ENCODE measurements around the gene KLHL36. TPM values are rescaled to one million over a fixed set of nuclear protein-coding genes. Genes with fewer than 3 reads are reported as not detected.
"Not testable (repeated sequence)": the region's sequence is repeated elsewhere in the genome, so short reads cannot be mapped to it uniquely, and the experiment has no call there.

The KLHL36 gene
- total RNA-seq, 4 donors from 2014 or later = 52.3 to 119 (median 80.4) TPM

DNA sequence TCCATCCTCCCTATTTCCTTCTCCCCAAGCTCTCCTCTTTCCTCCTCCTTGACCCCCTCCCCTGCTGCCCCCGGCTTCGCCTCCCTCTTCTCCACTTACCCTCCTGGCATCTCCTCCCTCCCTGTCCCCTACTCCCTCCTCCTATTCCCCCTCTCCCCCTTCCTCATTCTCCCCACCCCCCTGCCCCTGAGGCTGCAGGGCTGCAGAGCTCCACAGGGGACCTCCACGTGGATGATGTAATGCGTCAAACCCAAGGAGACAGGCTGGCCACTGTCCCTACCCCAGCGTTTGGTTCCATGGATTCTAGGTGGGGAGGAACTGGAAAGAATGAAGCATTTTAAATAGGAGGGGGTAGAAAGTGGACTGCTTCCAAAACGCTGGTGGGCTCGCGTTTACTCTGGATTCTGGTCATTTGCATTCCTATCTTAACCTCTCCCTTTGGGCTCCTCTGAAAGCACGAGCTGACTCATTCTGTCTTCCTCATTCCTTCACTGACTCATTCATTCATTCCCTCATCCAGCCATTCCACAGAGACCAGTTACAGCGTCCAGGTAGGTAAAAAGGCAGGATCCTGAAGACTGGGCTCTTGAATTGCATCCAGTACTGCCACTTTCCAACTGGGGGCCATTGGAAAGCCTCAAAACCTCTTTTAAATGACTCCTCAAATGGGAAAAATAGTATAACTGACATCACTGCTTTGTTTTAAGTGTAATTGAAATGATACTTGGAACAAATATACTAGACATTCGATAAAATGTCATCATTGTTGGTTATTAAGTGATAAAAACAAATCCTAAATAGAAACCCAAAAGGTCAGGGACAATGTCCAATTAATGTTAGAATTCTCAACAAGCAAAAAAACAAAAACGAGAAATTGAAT is 29.5 kb upstream of the KLHL36 start:
- intact Hi-C loops (cut with DNase I) = loop anchor here (5.0 kb wide), 1 partner anchor 87 kb away; no protein-coding TSS in a partner anchor
- no peaks in the 10 kb centered on the region for H3K36me3 ChIP-seq
- peak overlapping the region; percentile 49 to 73 (median 58) for H3K27ac ChIP-seq (replicated peaks in 1 of 4)
- H3K4me3 ChIP-seq = peak overlapping the region; percentile 67 to 81 (median 74)
- DNase-seq (ENCODE audit: extremely low spot score) = no peak
- peaks cover 20 to 54% (median 48%) of the 10 kb centered on the region in 4 donors for H3K4me1 ChIP-seq
- H3K9me3 ChIP-seq = no peaks in the 10 kb centered on the region
- 21% methylated on average over 12 of the region's 12 CpGs for WGBS
- TF ChIP-seq EP300 (IDR thresholded peaks at IDR 0.05) (no peak), POLR2AphosphoS5 (IDR thresholded peaks at IDR 0.05) (peak in 1 of 2 donors; percentile 51), CTCF (IDR thresholded peaks at IDR 0.05) (no peak)
- peaks cover 0 to 9% (median 0%) of the 10 kb centered on the region in 4 donors for H3K27me3 ChIP-seq

DNA sequence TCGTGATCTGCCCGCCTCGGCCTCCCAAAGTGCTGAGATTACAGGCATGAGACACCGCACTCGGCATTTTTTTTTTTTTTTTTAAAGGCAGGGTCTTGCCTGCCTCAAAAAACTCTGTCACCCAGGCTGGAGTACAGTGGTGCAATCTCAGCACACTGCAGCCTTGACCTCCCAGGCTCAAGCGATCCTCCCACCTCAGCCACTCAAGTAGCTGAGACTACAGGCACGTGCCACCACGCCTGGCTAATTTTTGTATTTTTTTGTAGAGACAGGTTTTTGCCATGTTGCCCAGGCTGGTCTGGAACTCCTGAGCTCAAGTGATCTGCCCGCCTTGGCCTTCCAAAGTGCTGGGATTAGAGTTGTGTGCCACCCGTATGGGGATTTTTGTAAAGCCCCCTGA is 27.4 kb upstream of the KLHL36 start:
- intact Hi-C loops (cut with DNase I); H3K27ac ChIP-seq (replicated peaks in 1 of 4): not testable (repeated sequence)
- 85% methylated on average over 10 of the region's 10 CpGs for WGBS

GRCh38 chr16:84625556-84625955 is 22.8 kb upstream of the KLHL36 start:
- H3K27me3 ChIP-seq = no peaks in the 10 kb centered on the region
- 90% methylated on average over 6 of the region's 6 CpGs for WGBS
- no peak for DNase-seq (ENCODE audit: extremely low spot score)
- H3K9me3 ChIP-seq = no peaks in the 10 kb centered on the region
- H3K36me3 ChIP-seq = no peaks in the 10 kb centered on the region
- intact Hi-C loops (cut with DNase I) = no loop called here
- no peak for TF ChIP-seq CTCF (IDR thresholded peaks at IDR 0.05)
- TF ChIP-seq EP300 (IDR thresholded peaks at IDR 0.05) = no peak
- H3K27ac ChIP-seq (replicated peaks in 1 of 4) = no peak overlapping the region
- peaks cover 0 to 5% (median 0%) of the 10 kb centered on the region in 4 donors for H3K4me1 ChIP-seq
- H3K4me3 ChIP-seq = no peak overlapping the region

More for the DNA sequence above, 27.4 kb upstream of the KLHL36 start:
- not testable (repeated sequence) for H3K27me3 ChIP-seq; H3K36me3 ChIP-seq; DNase-seq (ENCODE audit: extremely low spot score); H3K9me3 ChIP-seq; H3K4me3 ChIP-seq
- peaks cover 20 to 33% (median 29%) of the 10 kb centered on the region in 4 donors for H3K4me1 ChIP-seq

DNA sequence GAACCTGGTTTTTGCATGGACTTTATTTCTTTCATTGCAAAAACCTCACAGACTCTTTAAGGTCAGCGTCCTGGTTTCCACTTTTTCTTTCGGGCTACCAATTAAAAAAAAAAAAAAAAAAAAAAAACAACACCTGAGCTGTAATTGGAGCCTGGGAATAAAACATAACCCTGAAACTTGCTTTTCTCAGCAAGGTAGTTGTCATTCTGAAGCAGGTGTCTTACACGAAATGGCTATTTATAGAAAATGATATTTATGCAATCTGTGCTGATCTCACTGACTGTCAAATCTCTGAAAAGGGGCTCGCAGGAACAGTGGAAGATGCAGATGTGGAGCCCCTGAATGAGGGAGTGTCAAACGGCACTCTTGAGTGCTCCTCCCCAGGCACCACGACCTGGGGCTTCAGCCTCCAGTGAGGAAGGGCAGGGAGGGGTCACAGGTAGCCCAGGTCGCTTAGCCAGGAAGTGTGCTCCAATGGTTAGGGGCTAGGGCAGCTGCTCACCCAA is 20.0 kb upstream of the KLHL36 start:
- Histone ChIP-seq H3K4me3 (no peak overlapping the region), H3K27me3 (no peaks in the 10 kb centered on the region), H3K27ac (replicated peaks in 1 of 4) (no peak overlapping the region), H3K4me1 (peaks cover 0 to 6% (median 5%) of the 10 kb centered on the region in 4 donors), H3K36me3 (no peaks in the 10 kb centered on the region), H3K9me3 (no peaks in the 10 kb centered on the region)
- TF ChIP-seq CTCF (IDR thresholded peaks at IDR 0.05) = no peak
- intact Hi-C loops (cut with DNase I) = no loop called here
- 67% methylated on average over 7 of the region's 7 CpGs for WGBS
- DNase-seq (ENCODE audit: extremely low spot score) = no peak

GRCh38 chr16:84629580-84629979 is 18.7 kb upstream of the KLHL36 start:
- Histone ChIP-seq H3K4me3 (no peak overlapping the region), H3K27ac (replicated peaks in 1 of 4) (no peak overlapping the region), H3K36me3 (no peaks in the 10 kb centered on the region), H3K4me1 (peaks cover 3 to 13% (median 6%) of the 10 kb centered on the region in 4 donors), H3K27me3 (no peaks in the 10 kb centered on the region), H3K9me3 (no peaks in the 10 kb centered on the region)
- TF ChIP-seq CTCF (IDR thresholded peaks at IDR 0.05) (no peak), EP300 (IDR thresholded peaks at IDR 0.05) (no peak)
- no peak for DNase-seq (ENCODE audit: extremely low spot score)
- intact Hi-C loops (cut with DNase I) = no loop called here
- 92% methylated on average over 10 of the region's 10 CpGs for WGBS
